ENCODE data around the gene CDC34. TPM values are rescaled to one million over a fixed set of nuclear protein-coding genes. Genes with fewer than 3 reads are reported as not detected.
A peak's percentile ranks its signal among the peaks of the same experiment; 100 is the strongest.

CDC34 gene
- total RNA-seq, 2 experiments from 2014 or later, result 42.1 to 42.5 TPM

DNA sequence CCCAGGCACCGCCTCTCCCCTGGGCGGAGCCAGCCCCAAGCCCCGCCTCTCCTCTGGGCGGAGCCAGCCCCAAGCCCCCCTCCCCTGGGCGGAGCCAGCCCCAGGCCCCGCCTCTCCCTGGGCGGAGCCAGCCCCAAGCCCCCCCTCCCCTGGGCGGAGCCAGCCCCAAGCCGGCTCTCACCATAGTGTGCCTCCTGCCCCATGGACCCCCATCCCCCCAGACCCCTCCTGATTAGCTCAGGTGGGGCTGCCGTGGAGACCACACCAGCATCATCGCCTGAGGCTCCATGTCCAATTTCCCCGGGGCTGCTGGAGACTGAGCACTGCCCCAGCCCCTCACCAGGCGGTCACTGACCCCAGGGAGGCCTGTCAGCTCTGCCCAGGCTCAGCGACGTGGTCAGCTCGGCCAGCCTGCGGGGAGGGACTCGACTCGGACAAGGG is 39.4 kb upstream of the CDC34 start:
- H3K27me3 Mint-ChIP-seq (ENCODE audit: low read depth), result peaks cover 6% of the 10 kb centered on the region
- peaks cover 1% of the 10 kb centered on the region for H3K9me3 Mint-ChIP-seq
- peaks cover 1% of the 10 kb centered on the region for H3K36me3 Mint-ChIP-seq (ENCODE audit: low read depth)
- CTCF ChIA-PET, result no interaction called here
- H3K27ac Mint-ChIP-seq, result no peak overlapping the region
- H3K4me3 Mint-ChIP-seq, result no peak overlapping the region
- peak; percentile 45 for DNase-seq
- intact Hi-C loops (cut with micrococcal nuclease), result no loop called here
- H3K4me1 Mint-ChIP-seq (ENCODE audit: low read depth), result peaks cover 16% of the 10 kb centered on the region

DNA sequence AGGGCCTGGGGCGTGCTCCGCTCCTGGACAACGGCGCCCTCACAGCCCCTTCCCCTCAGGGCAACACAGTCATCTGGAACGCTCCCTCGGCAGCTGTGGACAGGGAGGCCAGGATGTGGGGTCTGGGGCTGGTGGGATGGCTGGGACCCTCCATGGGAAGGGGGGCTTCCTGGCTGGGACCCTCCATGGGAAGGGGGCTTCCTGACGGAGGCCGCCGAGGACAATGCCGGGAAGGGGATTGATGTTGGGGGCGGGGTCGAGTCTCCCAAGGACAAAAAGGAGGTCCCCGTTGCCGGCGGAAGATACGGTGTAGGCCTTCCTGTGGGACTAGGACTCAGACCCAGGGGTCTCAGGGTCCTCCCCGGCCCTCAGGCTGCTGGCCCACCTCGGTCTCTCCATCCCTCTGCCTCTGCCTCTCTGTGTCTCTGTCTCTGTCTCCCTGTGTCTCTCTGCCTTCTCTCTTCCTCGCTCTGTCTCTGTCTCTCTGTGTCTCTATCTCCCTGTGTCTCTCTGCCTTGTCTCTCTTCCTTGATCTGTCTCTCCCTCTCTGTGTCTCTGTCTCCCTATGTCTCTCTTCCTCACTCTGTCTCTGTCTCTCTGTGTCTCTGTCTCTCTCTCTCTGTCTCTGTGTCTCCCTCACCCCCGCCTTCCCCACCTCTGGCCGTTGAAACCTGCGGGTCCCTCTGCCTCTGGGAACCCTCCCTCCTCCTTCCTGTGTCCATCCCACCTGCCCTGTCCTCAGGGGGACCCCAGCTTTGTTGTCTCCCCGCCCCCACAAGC is 38.0 kb upstream of the CDC34 start:
- H3K36me3 Mint-ChIP-seq (ENCODE audit: low read depth), result no peaks in the 10 kb centered on the region
- no peak for DNase-seq

DNA sequence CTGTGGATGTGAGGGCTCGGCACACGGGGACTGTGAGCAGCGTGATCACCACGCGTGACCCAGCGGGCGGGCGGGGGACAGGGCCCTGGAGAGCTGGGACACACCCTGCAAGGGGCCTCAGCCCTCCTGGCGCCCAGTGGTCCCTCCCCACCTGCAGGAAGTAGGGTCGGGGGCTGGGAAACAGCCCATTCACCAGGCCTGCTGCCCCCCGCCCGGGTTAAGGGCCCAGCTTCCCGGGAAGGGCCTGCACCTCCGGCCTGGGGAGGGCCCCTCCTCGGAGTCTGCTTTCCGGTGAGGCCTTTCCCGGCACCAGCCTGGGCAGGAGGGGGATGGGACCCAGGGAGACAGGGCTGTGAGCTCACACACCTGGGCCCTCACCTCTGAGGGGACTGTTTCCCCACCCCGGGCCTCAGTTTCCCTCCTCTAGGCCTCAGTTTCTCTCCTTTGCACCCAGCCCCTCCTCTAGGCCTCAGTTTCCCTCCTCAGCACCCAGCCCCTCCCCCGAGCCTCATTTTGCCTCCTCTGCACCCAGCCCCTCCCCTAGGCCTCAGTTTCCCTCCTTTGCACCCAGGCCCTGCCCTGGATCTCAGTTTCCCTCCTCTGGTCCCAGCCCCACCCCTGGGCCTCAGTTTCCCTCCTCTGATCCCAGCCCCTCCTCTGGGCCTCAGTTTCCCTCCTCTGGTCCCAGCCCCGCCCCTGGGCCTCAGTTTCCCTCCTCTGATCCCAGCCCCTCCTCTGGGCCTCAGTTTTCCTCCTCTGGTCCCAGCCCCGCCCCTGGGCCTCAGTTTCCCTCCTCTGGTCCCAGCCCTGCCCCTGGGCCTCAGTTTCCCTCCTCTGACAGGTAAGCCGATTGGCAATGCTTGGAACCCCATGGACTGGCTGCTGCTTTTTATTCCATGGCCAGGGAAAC is 37.1 kb upstream of the CDC34 start:
- CTCF ChIA-PET, result interaction anchor here (1.3 to 1.4 kb wide), 3 partner anchors 12 to 16 kb away, joined by 3 to 10 read pairs (median 5); no protein-coding TSS in a partner anchor
- no peak for DNase-seq
- Mint-ChIP-seq H3K27me3 (ENCODE audit: low read depth) (peaks cover 17% of the 10 kb centered on the region), H3K9me3 (peaks cover 1% of the 10 kb centered on the region), H3K36me3 (ENCODE audit: low read depth) (no peaks in the 10 kb centered on the region), H3K4me1 (ENCODE audit: low read depth) (peaks cover 16% of the 10 kb centered on the region), H3K4me3 (no peak overlapping the region), H3K27ac (no peak overlapping the region)
- intact Hi-C loops (cut with micrococcal nuclease), result no loop called here

More for the DNA sequence above, 38.0 kb upstream of the CDC34 start:
- CTCF ChIA-PET, result interaction anchor here (1.4 kb wide), 2 partner anchors 13 to 17 kb away, joined by 3 to 5 read pairs; no protein-coding TSS in a partner anchor
- Mint-ChIP-seq H3K27ac (no peak overlapping the region), H3K27me3 (ENCODE audit: low read depth) (peaks cover 12% of the 10 kb centered on the region), H3K4me1 (ENCODE audit: low read depth) (peaks cover 16% of the 10 kb centered on the region), H3K4me3 (no peak overlapping the region), H3K9me3 (peaks cover 1% of the 10 kb centered on the region)
- intact Hi-C loops (cut with micrococcal nuclease), result no loop called here

DNA sequence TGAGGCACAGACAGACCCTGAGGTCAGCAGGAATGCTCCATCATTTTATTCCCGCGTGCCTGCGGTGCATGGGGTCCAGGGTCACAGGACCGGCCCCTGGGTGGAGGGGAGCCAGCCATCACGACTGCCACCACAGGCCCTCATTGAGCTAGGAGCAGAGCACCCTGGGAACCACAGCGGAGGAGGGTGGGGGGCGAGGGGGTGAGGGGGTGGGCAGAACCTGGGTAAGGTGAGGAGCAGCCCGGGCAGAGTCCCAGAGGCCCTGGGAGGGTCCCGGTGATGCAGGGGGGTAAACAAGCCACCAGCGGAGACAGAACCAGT is 36.5 kb upstream of the CDC34 start:
- intact Hi-C loops (cut with micrococcal nuclease), result no loop called here

DNA sequence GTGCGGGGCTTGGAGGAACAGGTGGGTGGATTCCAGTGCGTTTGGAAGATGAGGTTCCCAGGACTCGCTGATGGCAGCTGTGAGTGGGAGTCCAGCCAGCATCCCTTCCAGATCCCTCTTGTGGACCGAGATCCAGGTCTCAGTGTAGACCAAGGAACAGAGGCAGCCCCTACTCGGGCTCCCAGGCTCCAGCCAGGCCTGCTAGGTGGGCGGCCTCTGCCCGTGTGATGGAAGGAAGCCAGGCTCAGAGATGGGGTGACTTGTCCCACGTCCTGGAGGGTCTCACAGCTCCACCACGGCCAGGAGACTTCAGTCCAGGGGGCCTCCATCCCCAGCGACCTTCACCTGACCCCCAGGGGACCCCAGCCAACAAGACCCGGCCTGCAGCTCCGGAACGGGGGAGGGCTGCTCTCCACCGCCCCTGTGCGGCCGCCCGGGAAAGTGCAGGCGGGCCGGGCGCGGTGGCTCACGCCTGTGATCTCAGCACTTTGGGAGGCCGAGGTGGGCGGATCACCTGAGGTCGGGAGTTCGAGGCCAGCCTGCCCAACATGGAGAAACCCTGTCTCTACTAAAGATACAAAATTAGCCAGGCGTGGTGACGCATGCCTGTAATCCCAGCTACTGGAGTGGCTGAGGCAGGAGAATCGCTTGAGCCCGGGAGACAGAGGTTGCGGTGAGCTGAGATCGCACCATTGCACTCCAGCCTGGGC is 36.0 kb upstream of the CDC34 start:
- H3K27ac Mint-ChIP-seq, result no peak overlapping the region
- DNase-seq, result peak; percentile 56
- no peaks in the 10 kb centered on the region for H3K36me3 Mint-ChIP-seq (ENCODE audit: low read depth)
- no peak overlapping the region for H3K4me3 Mint-ChIP-seq
- intact Hi-C loops (cut with micrococcal nuclease), result no loop called here
- peaks cover 9% of the 10 kb centered on the region for H3K4me1 Mint-ChIP-seq (ENCODE audit: low read depth)
- peaks cover 20% of the 10 kb centered on the region for H3K27me3 Mint-ChIP-seq (ENCODE audit: low read depth)
- H3K9me3 Mint-ChIP-seq, result peaks cover 1% of the 10 kb centered on the region
- CTCF ChIA-PET, result interaction anchor here (0.5 to 1.3 kb wide), 6 partner anchors 10 to 158 kb away, joined by 3 to 10 read pairs (median 3); partner anchors contain the start of gene TPGS1

More for the DNA sequence above, 36.5 kb upstream of the CDC34 start:
- Mint-ChIP-seq H3K27ac (no peak overlapping the region), H3K4me1 (ENCODE audit: low read depth) (peaks cover 10% of the 10 kb centered on the region), H3K27me3 (ENCODE audit: low read depth) (peaks cover 20% of the 10 kb centered on the region), H3K36me3 (ENCODE audit: low read depth) (no peaks in the 10 kb centered on the region), H3K9me3 (peaks cover 1% of the 10 kb centered on the region), H3K4me3 (no peak overlapping the region)
- CTCF ChIA-PET, result interaction anchor here (0.5 to 1.3 kb wide), 4 partner anchors 11 to 158 kb away, joined by 3 to 10 read pairs (median 3); partner anchors contain the start of gene TPGS1
- no peak for DNase-seq

DNA sequence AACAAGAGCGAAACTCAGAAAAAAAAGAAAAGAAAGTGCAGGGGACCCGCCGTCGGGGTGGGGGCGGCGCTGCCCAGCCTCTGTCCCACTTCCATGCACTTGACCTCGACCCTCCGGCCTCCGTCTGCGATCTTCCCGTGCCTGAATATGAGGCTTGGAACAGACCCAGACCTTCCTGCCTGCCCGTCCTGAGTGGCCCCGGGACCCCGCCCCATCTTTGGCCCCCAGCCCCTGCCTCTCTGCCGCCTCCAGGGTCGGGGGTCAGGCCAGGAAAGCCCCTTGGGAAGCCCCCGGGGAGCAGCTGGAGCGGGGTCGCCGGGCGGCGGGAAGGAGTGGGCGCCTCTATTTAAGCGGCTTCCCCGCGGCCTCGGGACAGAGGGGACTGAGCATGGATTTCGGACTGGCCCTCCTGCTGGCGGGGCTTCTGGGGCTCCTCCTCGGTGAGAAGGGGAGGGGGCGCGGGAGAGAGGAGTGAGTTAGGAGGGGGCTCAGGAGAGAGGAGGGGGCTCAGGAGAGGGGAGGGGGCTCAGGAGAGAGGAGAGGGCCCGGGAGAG is 35.4 kb upstream of the CDC34 start, which contains the start of gene MADCAM1:
Gene MADCAM1, plus strand, starts transcription at position 375 of the 554 bp plus-strand sequence. Its CDS starts 14 bp downstream, at position 389.
- no peak for DNase-seq
- Mint-ChIP-seq H3K4me1 (ENCODE audit: low read depth) (peaks cover 9% of the 10 kb centered on the region), H3K36me3 (ENCODE audit: low read depth) (no peaks in the 10 kb centered on the region), H3K4me3 (no peak within 1 kb of the TSS), H3K9me3 (peaks cover 1% of the 10 kb centered on the region), H3K27me3 (ENCODE audit: low read depth) (peaks cover 20% of the 10 kb centered on the region), H3K27ac (no peak within 1 kb of the TSS)
- CTCF ChIA-PET, result interaction anchor here (0.7 to 1.3 kb wide), 4 partner anchors 10 to 20 kb away, joined by 3 to 10 read pairs (median 3); no protein-coding TSS in a partner anchor
- intact Hi-C loops (cut with micrococcal nuclease), result no loop called here

DNA sequence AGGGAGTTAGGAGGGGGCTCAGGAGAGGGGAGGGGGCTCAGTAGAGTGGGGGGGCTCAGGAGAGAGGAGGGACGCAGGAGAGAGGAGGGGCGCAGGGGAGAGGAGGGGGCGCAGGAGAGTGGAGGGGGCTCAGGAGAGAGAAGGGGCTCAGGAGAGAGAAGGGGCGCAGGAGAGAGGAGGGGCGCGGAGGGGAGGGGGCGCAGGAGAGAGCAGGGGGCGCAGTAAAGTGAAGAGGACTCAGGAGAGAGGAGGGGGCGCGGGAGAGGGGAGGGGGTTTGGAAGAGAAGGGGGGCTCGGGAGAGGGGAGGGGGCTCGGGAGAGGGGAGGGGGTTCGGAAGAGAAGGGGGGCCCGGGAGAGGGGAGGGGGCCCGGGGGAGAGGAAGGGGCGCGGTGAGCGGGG is 34.6 kb upstream of the CDC34 start:
- no peak overlapping the region for H3K4me3 Mint-ChIP-seq
- H3K36me3 Mint-ChIP-seq (ENCODE audit: low read depth), result no peaks in the 10 kb centered on the region
- H3K4me1 Mint-ChIP-seq (ENCODE audit: low read depth), result peaks cover 9% of the 10 kb centered on the region
- no peak for DNase-seq
- intact Hi-C loops (cut with micrococcal nuclease), result no loop called here
- peaks cover 1% of the 10 kb centered on the region for H3K9me3 Mint-ChIP-seq
- CTCF ChIA-PET, result no interaction called here
- peaks cover 20% of the 10 kb centered on the region for H3K27me3 Mint-ChIP-seq (ENCODE audit: low read depth)
- H3K27ac Mint-ChIP-seq, result no peak overlapping the region

DNA sequence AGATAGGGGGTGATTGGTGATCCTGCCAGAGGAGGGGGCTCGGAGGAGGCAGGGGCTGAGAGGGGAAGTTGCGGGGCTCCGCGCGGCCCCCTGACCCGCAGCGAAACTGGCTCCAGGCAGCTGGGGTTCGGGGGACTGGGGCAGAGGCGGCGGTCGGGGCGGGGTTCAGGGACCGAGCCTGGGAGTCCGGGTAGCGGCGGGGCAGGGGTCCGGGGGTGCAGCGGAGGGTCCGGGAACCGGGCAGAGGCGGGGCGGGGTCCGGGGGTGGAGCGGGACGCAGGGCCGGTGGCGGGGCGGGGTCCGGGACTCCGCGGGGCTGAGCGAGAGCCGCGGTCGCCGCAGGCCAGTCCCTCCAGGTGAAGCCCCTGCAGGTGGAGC is 34.1 kb upstream of the CDC34 start:
- Mint-ChIP-seq H3K9me3 (peaks cover 1% of the 10 kb centered on the region), H3K36me3 (ENCODE audit: low read depth) (no peaks in the 10 kb centered on the region), H3K4me1 (ENCODE audit: low read depth) (peaks cover 9% of the 10 kb centered on the region), H3K4me3 (no peak overlapping the region), H3K27me3 (ENCODE audit: low read depth) (peaks cover 20% of the 10 kb centered on the region), H3K27ac (no peak overlapping the region)
- CTCF ChIA-PET, result interaction anchor here (1.4 to 1.9 kb wide), 2 partner anchors 9 to 13 kb away, joined by 3 to 7 read pairs; no protein-coding TSS in a partner anchor
- intact Hi-C loops (cut with micrococcal nuclease), result no loop called here
- no peak for DNase-seq

DNA sequence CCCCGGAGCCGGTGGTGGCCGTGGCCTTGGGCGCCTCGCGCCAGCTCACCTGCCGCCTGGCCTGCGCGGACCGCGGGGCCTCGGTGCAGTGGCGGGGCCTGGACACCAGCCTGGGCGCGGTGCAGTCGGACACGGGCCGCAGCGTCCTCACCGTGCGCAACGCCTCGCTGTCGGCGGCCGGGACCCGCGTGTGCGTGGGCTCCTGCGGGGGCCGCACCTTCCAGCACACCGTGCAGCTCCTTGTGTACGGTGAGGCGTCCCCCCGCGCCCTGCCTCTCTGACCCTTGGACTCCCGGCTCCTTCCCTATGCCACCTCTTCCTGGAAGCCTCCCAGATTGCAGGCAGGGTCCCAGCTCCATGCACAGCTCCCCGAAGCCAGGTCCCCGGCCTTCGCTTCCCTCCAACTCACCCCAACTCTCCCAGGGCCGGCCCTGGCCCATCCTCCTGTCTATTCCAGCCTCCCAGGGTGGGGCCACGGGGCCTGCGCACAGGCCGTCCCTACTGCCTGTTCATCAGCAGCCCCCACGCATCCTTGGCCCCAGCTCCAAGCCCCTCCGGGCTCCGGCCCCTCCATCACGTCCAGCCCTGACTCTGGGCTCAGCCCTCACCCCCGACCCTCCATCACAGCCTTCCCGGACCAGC is 33.6 kb upstream of the CDC34 start:
- H3K9me3 Mint-ChIP-seq, result no peaks in the 10 kb centered on the region
- intact Hi-C loops (cut with micrococcal nuclease), result no loop called here
- H3K4me3 Mint-ChIP-seq, result no peak overlapping the region
- CTCF ChIA-PET, result interaction anchor here (1.4 to 1.9 kb wide), 2 partner anchors 8 to 13 kb away, joined by 3 to 7 read pairs; no protein-coding TSS in a partner anchor
- H3K4me1 Mint-ChIP-seq (ENCODE audit: low read depth), result peaks cover 14% of the 10 kb centered on the region
- no peak for DNase-seq
- H3K27ac Mint-ChIP-seq, result no peak overlapping the region
- H3K27me3 Mint-ChIP-seq (ENCODE audit: low read depth), result peaks cover 20% of the 10 kb centered on the region
- no peaks in the 10 kb centered on the region for H3K36me3 Mint-ChIP-seq (ENCODE audit: low read depth)

DNA sequence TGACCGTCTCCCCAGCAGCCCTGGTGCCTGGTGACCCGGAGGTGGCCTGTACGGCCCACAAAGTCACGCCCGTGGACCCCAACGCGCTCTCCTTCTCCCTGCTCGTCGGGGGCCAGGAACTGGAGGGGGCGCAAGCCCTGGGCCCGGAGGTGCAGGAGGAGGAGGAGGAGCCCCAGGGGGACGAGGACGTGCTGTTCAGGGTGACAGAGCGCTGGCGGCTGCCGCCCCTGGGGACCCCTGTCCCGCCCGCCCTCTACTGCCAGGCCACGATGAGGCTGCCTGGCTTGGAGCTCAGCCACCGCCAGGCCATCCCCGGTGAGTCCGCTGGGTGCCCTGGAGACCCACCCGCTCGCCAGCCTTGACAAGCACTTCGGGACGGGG is 33.1 kb upstream of the CDC34 start:
- no peak overlapping the region for H3K27ac Mint-ChIP-seq
- H3K4me3 Mint-ChIP-seq, result no peak overlapping the region
- CTCF ChIA-PET, result interaction anchor here (1.4 to 1.9 kb wide), 2 partner anchors 8 to 12 kb away, joined by 3 to 7 read pairs; no protein-coding TSS in a partner anchor
- H3K27me3 Mint-ChIP-seq (ENCODE audit: low read depth), result peaks cover 20% of the 10 kb centered on the region
- DNase-seq, result no peak
- H3K36me3 Mint-ChIP-seq (ENCODE audit: low read depth), result no peaks in the 10 kb centered on the region
- intact Hi-C loops (cut with micrococcal nuclease), result no loop called here
- peaks cover 14% of the 10 kb centered on the region for H3K4me1 Mint-ChIP-seq (ENCODE audit: low read depth)
- no peaks in the 10 kb centered on the region for H3K9me3 Mint-ChIP-seq

DNA sequence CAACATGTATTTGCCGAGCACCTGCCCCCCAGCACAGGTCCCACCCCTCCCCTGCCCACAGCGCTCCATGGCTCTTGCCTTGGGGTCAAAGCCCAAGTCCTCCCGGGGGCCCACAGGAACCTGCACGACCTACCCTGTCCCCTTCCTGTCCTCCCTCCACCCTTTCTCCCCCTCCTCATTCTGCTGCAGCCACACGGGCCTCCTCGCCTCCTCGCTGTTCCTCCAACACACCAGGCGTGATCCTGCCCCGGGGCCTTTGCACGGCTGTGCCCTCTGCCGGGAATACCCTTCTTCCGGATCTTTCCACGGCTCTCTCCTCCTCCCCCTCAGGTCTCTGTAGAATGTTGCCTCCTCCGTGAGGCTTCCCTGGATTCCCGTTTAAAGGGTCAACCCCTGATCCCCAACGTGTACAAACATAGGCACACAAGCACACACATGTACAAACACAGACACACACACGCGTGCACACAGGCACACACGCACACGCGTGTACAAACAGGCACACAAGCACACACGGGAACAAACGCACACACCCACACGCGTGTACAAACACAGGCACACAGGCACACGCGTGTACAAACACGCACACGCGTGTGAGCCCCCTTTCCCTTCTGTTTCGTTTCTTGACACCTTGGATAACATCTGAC is 32.5 kb upstream of the CDC34 start:
- no peak overlapping the region for H3K4me3 Mint-ChIP-seq
- H3K27ac Mint-ChIP-seq, result no peak overlapping the region
- H3K36me3 Mint-ChIP-seq (ENCODE audit: low read depth), result no peaks in the 10 kb centered on the region
- intact Hi-C loops (cut with micrococcal nuclease), result no loop called here
- no peaks in the 10 kb centered on the region for H3K9me3 Mint-ChIP-seq
- peaks cover 20% of the 10 kb centered on the region for H3K27me3 Mint-ChIP-seq (ENCODE audit: low read depth)
- peaks cover 11% of the 10 kb centered on the region for H3K4me1 Mint-ChIP-seq (ENCODE audit: low read depth)
- CTCF ChIA-PET, result interaction anchor here (1.9 kb wide), 1 partner anchor 12 kb away, joined by 7 read pairs; no protein-coding TSS in a partner anchor
- DNase-seq, result no peak
